Measurements from ENCODE around the gene TSNAX.
A peak's percentile ranks its signal among the peaks of the same experiment; 100 is the strongest.
"Not testable (repeated sequence)": the region's sequence is repeated elsewhere in the genome, so short reads cannot be mapped to it uniquely, and the experiment has no call there.

The TSNAX gene, protein sequence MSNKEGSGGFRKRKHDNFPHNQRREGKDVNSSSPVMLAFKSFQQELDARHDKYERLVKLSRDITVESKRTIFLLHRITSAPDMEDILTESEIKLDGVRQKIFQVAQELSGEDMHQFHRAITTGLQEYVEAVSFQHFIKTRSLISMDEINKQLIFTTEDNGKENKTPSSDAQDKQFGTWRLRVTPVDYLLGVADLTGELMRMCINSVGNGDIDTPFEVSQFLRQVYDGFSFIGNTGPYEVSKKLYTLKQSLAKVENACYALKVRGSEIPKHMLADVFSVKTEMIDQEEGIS

DNA sequence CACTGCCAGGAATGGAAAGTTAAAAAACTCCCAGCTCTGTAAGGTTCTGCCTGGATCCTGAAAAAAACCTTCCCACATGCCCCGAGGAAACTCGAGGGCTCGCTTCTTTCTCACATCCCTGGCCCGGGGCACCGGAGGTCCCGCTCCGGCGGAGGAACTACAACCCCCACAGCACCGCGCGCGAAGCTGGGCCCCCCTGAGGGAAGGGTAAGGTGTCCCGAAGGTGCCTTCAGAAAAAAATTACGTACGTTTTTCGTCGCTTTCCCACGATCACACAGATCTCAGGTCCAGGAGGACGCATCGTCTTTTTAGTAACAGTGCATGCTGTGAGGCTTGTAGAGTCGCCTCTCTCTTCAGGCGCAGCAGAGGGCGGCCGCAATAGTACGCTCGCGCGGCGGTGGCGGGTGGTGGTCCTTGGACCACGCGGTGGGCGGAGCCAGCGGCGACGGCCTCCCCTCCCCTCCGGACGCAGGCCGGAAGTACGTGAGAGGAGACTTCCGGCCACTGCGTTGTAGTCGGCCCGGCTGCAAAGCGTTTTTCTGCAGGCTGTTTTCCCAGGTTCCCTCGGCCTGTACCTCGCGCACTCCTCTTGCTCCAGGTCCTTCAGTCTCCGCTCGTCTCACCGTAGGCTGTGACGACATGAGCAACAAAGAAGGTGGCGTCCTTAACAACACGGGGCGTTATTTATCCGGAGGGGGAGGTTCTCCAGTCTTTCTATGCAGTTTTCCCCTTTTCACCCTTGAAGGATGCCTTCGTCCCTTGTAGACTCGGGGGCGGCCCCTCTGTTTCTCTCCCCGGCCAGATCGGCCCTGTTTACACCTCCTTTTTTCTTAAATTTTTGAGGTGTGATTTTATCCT, at the start of gene TSNAX:
TSNAX (plus strand) TSS at position 498 of the 858 bp plus-strand sequence; CDS start at position 640, 142 bp downstream.
- DNase-seq, result peak; percentile 88

DNA sequence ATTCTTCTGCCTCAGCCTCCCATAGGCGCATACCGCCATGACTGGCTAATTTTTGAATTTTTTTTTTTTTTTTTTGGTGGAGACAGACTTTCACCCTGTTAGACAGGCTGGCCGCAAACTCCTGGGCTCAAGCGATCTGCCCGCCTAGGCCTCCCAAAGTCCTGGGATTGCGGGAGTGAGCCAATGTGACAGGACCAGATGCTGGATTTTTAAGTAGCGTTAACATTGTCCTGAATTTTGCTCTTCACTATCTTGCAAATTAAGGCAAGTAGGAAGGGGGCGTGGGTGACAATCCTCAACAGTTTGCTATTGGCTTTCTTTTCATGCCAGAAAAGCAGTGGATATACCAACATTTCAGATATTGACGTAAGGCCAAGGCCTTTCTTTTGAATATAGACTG, 49.7 kb upstream of the TSNAX start:
- no peak for DNase-seq

DNA sequence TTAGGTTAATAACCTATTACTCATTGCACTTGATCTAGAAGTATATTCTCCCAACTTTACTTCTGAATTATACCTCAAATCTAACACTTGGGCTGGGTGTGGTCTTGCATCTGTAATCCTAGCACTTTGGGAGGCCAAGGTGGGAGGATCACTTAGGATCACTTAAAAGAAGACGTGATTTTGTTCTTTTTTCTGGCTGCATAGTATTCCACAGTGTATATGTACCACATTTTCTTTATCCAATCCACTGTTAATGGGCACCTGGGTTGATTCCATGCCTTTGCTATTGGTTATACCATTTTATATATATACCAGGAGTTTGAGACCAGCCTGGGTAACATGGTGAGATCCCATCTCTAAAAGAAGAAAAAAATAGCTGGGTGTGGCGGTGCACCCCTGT, 48.5 kb upstream of the TSNAX start:
- DNase-seq, result no peak

DNA sequence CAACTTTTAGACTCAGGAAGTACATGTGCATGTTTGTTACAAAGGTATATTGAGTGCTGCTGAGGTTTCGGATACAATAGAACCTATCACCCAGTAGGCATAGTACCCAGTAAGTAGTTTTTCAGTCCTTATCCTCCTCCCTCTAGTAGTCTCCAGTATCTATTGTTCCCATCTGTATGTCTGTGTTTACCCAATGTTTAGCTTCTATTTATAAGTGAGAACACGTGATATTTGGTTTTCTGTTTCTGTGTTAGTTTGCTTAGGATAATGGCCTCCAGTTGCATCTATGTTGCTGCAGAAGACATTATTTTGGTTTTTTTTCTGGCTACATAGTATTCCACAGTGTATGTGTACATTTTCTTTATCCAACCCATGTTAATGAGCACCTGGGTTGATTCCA, 47.2 kb upstream of the TSNAX start:
- DNase-seq, result no peak

DNA sequence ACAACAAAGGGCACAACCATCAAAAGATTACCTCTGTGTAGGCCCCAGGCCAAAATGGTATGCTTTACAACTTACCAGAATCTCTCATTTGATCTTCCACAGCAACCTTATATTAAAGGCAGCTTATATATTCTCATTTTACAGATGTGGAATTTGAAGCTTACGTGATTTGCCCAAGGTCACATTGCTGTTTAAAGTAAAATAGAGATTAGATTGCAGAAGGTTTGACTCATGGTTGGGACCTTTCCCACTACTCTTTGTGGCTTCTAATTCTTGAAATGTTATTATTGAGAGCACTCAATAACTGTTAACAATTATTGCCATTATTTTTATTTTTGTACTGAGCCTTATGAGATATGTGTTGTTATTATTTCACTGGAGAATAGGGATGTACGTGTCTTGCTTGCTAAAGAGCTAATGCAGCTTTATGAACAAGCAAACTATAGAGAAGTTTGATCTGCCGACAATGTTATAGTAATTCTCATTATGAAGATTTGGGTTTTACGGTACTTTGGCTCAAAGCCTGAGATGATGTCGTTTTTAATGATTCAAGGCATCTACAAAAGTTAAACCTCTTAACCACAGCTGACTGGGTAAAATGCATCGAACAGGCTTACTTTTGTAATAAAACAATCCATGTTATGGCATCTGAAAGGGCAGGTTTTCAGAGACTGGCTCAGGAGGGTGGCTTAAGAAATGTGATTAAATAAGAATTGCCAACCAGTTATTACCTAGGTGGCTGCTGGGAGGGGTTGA, 43.3 kb upstream of the TSNAX start:
- DNase-seq, result no peak

DNA sequence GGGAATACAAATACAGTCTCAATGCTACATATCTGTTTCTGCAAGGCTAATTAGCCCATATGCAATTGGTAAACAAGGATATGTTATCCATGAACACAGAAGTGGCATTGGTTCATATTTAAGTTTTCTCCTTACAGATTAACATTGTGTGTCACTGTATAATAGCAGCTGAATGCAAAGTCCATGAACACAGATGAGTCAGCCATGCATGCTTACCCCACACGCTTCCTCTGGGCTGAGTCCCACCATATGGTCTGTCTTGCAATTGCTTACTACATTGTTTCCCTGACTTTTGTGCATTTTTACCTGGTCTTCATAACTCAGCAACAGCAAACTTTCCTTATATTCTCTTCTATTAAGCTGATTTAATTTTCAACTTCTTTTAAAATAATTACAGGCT, 41.5 kb upstream of the TSNAX start:
- DNase-seq, result no peak

DNA sequence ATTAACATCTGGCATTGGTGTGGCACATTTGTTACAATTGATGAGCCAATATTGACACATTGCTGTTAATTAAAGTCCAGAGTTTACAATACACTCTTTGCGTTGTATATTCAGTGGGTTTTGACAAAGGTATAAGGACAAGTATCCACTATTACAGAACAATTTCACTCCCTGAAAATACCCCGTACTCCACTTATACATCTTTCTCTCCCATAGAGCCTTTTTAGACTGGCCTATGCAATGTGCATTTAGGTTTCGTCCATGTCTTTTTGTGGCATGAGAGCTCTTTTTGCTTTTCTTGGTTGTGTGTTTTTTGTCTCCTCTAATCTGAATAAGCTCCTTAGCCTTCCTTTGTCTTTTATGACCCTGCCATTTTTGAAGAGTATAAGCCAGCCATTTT, 40.6 kb upstream of the TSNAX start:
- DNase-seq, result no peak

DNA sequence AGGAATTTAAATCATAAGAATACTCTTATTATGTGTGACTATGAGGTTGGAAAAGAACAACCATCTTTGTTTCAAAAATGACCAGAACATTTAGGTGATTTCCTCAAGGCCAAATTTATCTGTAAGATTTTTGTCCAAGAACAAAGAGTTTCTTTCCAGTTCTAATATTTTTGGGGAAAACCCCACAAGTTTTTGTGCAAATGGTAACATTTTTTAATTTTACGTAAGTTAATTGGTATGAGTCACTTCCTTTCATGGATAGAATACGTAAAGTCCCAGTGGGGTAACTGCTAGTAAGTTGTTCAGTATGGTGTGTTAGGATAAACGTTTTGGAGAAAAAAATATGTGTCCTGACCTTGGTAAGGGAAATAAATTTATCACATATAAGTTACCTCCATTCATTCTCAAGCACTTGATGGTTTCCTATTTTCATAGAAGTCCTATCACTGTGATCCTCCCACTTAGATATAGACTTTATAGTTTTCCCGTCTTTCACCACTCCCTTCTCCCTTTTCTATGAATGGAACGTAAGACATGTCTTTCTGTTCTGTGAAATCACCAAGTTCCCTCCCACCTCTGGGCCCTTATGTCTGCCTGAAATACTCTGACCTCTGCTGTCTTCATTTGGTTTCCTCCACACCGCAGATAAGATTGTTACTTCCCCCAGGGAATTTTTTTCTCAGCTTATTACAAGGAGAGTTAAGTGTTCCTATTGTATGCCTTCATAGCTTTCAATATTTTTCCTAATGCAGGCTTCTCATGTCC, 34.9 kb upstream of the TSNAX start:
- DNase-seq, result no peak

DNA sequence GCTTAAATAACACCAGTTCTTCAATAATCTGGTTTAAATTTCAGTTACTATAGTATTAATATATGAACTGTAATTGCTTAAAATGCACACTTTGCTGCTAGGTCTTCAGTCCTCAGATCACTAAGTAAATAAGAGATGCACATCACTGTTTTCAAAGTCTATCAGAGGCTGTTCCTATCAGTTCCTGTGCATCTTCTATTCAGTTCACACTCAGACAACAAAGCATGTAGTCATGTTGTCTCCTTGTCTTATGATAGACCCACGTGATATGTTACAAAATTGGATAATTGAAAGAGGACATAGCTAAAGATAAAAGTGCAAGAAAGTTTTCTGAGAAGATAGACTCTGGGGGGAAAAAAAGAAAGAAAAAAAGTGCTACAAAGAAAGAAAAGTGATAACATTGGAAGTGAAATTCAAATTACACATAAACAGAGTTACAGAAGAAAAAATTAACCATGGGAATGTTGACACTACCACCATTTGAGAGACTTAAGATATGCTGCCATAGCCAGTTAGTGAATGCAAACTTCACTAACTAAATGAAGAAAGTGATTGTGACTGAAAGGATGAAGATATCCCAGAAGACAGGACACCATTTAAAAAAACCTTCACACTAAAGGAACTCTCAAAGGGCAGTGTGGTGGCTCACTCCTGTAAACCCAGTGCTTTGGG, 33.9 kb upstream of the TSNAX start:
- DNase-seq, result no peak

DNA sequence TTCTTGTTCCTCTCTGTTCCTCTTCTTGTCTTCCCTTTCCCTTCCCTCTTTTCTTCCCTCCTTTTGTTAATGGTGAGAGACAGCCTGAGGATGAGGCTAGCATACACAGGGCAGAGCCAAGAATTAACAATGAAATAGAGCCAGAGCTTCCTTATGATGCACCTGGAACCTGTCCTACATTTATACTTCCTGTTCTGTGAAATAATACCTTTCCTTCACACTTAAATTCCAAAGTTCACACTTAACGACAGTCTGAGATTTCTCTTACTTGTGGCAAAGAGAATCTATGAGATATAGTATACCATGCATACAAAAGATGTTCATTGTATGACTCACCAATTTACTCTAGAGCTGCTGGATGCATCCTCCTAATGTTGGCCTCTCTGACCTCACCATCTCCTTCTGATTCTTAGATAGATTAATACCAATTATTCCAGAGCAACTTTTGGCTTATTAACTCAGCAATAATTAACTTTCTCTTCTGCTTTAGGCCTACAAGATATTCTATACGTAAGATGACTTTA, 30.8 kb upstream of the TSNAX start:
- DNase-seq, result no peak

DNA sequence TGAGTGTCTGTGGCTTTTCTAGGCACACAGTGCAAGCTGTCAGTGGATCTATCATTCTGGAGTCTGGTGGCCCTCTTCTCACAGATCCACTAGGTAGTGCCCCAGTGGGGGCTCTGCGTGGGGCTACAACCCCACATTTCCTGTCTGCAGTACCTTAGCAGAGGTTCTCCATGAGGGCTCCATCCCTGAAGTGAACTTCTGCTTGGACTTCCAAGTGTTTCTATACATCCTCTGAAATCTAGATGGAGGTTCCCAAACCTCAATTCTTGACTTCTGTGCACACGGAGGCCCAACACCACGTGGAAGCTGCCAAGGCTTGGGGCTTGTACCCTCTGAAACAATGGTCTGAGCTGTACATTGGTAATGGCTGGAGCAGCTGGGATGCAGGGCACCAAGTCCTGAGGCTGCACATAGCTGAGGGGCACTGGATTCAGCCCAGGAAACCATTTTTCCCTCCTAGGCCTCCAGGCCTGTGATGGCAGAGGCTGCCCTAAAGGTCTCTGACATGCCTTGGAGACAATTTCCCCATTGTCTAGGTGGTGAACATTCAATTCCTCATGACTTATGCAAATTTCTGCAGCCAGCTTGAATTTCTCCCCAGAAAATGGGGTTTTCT, 29.2 kb upstream of the TSNAX start:
- no peak for DNase-seq

DNA sequence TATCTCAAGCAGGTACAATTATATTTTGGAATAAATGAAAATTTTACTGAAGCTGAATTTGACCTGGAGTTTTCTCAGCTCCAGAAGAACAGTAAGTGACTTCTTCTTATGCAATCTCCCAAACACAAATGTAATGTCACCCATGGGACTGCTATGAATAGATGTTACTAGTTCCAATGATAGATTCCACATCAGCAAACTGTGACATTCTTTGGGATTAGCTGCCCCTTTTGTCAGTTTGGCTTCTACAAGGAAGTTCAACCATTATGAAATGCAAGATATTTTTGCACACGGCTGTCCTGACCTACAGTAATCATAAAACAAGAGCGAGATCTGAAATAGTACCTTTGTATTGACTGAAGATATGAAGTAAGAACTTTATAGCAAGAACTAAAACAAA, 27.8 kb upstream of the TSNAX start:
- DNase-seq, result no peak

DNA sequence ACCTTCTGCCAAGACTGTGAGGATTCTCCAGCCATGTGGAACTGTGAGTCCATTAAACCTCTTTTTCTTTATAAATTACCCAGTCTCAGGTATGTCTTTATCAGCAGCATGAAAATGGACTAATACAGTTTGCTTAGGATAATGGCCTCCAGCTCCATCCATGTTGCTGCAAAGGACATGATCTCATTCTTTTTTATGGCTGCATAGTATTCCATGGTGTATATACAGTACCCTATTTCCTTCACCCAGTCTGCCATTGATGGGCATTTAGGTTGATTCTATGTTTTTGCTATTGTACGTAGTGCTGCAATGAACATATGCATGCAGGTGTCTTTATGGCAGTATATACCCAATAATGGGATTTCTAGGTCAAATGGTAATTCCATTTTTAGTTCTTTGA, 25.3 kb upstream of the TSNAX start:
- not testable (repeated sequence) for DNase-seq

DNA sequence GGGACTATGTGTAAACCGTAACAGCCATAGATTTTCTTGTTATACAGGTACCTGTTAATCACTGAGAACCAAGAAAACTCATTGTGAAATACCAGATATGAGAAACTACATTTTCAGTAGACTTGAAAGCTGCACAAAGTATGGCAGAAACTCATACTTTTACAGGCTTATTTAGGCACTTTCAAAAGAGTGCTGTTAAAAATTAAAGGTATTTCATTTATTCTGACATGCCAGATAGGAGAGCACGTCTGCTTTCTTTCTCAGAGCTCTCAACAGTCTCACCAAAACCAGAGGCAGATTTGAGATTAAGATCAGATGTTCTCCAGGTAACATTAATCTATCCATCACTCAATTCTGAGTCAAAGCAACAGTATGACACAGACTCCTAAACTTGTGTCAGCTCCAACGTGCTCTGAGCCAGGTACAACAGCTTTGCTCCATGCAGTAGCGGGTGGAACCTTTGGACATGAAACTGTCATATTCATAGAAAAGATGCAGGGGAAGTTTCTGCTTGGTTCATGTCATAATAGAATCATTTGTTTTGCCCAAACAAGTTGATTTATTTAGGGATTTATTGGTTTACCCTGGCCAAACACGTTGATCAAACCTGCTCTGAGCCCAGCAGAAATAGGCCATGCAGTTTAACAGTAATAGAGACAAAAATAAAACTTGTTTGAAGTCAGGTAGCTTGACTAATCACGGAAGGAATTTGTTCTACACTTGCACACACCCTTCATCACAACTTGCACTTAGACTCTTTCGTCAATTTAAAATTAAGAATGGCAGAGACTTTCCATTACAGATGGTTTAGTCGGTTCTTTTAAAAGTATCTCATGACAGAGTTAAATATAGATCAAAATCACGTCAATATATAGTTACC, 20.8 kb upstream of the TSNAX start:
- DNase-seq, result no peak

DNA sequence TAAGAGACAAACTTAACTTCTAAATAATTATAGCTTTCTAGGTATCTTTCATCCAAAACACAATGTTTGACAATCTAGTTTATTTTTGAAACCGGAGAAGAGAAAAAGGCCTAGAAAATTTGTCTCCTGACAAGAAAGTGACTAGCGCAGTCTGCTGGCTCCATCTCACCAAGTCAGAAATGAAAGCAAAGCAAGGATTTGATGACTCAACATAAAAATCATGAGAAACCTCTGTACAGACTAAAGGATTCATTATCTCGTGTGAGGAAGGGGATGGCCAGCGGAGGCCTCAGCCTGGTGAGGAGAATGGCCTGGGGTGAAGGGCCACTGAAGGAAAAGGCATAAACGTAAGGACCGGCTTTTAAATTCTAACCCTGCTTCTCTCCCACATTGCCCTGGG, 20.0 kb upstream of the TSNAX start:
- DNase-seq, result no peak

DNA sequence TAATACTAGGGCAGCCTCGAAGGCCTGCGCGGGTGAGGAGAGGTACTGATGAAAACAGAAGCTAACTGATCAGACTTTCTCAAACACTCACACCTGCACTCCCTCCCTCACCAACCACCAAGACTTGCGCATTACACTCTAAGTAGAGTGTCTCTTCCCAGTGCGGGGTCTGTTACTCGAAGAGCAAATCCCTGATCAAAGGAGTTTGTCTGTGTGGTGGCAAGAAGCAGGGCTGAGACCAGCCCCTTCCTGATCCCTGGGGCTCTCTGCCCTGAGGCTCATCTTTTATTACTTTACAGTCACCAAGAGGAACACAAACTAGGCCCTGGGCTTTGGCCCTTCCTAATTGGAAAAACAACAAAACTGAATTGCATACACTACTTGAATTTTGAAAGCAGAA, 19.5 kb upstream of the TSNAX start:
- no peak for DNase-seq

DNA sequence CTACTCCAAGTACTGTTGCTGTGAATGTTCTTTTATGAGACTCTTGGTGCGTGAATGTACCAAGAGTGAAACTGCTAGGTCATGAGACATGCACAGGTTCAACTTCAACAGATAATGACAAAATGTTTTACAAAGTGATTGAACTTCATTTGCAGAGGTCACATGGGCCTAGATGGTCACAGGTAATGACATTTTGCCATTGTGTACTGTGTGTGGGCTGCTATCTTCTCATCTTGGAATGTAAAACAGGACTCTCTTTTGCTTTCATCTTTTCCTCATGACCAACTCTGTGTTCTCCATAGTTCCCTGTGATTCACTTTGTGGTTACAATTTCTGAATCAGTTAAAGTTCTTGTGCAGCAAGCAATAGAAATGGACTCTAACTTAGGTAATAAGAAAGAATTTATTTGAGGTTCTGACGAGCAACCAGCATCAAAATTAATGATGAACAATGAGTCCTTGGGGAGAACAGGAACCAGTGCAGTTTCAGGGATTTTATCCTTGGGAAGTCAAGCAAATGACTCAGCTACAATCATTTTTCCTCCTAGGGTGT, 16.2 kb upstream of the TSNAX start:
- peak; percentile 22 for DNase-seq

DNA sequence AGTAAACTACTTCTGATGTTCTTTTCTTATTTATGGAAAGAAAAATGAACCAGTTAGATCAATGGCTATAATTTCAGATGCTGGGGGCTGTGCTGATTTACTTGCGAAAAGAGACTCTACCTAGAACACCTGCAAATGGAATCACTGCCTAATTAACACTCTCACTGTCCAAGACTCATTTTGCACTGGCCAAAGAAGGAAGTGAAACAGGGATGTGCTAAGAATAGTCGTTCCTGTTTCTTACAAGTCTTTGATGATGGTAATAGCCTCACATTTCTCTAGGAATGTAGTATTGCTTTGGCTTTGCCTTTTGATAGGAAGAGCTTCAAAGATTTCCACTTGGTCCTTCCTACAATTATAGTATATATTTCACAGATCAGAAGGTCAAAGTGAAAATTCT, 12.7 kb upstream of the TSNAX start:
- DNase-seq, result no peak

DNA sequence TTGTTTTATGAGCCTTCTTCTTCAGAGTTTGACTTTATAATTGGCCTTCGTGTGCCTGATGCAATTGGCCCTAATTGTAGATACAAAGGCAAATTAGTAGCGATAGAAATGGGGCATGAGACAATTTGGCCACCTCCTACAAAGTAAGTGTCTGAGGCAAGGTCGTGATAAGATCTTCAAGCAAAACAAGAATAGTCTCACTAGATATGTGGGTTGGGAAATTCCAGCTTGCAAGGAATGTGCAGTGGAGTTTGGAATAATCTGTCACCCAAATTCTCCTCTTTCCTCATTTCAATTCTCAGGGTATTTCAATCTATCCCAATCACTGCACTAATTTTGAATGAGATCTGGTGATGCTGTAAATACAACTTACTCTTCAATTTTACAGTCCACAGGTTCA, 11.4 kb upstream of the TSNAX start:
- no peak for DNase-seq

DNA sequence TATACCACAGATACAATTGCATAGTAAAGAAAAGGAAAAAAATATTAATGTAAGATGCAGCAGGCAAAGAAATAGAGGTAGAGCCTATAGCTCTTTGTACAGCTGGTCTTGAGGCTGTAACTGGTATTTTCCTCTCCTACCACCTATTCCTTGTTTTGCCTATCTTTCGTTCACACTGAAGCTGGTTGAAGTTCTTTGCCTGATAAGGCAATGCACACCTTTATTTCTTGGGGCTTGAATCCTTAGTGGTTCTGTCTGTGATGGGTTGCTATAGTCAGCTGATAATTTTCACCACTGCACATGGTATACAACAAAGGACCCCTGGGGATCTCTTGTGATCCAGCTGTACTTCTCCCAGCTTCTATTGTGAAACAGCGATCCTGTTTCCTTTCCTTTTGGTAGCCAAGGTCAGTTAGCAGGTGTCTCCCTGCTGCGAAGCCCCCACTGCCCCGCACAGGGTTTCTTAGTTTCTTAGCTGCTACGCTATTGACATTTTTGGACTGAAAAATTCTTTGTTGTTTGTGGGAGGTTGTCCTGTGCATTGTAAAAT, 9.9 kb upstream of the TSNAX start:
- no peak for DNase-seq

Measured in T1000 (cell line).